Muscle of arm (tissue), 12 donors: ENCODE data around the gene CNTN2. TPM values are rescaled to one million over a fixed set of nuclear protein-coding genes. Genes with fewer than 3 reads are reported as not detected.

ENCODE experiments used
- DNase-seq: peaks from one replicate; pipeline ENCODE4 v3.0.0-alpha.2; 2013
- polyA plus RNA-seq, 12 donors: library from polyadenylated mRNA; unstranded; fragments of 120-200 nt; gene quantifications; one replicate each; pipeline ENCODE4 v1.2.1, GENCODE V29; 2013; ENCODE audit not compliant: insufficient read length in 12 of 12

The CNTN2 gene
- polyA plus RNA-seq, 12 donors: 0.57 to 3.8 (median 0.68) TPM; not detected in 2

DNA sequence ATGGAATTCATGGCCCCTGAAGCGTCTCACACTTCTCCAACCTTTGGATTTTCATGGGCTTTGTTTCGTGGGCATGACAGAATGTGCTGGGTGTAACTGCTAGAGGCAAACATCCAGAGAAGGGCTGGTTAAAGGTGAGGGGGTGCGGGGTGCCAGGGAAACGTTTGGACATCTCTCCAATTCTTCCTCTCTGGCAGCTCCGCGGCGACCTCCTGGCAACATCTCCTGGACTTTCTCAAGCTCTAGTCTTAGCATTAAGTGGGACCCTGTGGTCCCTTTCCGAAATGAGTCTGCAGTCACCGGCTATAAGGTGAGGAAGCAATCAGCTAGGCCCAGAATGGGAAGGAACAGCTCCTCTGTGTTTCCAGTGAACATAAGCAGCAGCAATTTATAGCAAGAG, 29.3 kb downstream of the CNTN2 start:
- no peak for DNase-seq

DNA sequence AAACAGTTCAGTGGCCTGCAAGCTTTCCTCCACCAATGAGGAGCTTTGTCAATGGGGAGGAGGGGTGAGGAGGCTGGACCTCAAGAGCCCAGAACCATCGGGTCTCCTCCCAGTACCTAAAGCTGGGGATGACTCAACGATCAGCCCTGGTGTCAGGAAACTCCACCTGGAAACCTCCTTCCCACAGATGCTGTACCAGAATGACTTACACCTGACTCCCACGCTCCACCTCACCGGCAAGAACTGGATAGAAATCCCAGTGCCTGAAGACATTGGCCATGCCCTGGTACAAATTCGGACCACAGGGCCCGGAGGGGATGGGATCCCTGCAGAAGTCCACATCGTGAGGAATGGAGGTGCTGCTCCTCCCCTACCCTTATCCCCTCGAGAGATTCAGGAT, 29.9 kb downstream of the CNTN2 start:
- no peak for DNase-seq

DNA sequence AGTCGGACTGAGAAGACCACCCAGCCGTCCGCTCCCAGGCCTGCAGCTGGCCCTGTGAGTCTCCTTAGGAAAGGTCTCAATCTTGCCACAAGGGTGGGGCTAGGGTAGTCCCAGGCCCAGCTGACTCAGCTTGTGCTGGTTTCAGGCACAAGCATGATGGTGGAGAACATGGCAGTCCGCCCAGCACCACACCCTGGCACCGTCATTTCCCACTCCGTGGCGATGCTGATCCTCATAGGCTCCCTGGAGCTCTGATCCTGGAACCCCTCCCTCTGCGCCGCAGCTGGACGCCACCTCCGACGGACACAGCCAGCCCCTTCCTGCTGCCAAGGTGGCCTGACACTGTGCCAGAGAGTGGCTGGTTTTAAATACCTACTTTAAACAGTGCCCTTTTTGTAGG, 30.5 kb downstream of the CNTN2 start:
- DNase-seq: no peak

DNA sequence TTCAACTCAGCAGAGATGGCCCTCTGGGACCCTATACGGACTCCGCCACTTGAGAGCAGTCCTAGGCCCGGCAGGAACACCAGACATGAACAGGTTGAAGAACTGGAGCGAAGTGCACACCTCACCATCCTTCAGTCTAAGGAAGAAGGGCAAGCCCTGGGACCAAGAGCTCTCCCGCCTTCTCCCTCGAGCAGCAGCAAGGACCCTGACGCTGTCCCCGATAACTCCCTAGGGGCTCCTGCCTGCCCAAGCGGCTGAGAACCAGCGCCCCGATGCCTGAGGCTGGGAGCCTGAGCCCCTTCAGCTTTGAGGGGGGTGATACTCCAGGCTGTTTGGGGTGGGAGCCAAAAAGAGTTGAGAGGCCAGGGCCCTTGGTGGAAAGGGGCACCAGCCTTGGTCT, 31.1 kb downstream of the CNTN2 start:
- no peak for DNase-seq

DNA sequence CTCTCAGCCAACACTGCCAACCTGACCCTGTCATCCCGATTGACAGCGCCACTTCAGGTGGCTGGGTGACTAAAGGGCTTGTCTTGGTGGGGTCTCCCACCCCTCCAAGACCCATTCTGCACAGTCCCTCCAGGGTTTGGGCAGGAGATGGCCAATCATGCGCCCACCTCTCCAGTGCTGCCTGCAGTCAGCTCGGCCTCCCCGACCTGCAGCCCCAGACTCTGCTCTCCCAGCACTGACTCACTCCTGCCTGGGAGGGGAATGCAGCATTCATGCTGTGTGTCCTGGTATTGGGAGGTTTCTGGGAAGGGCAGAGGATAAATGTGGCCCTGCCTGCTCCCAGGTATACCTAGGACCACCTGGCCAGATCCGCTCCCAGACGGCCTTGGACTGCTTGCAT, 31.5 kb downstream of the CNTN2 start:
- no peak for DNase-seq

DNA sequence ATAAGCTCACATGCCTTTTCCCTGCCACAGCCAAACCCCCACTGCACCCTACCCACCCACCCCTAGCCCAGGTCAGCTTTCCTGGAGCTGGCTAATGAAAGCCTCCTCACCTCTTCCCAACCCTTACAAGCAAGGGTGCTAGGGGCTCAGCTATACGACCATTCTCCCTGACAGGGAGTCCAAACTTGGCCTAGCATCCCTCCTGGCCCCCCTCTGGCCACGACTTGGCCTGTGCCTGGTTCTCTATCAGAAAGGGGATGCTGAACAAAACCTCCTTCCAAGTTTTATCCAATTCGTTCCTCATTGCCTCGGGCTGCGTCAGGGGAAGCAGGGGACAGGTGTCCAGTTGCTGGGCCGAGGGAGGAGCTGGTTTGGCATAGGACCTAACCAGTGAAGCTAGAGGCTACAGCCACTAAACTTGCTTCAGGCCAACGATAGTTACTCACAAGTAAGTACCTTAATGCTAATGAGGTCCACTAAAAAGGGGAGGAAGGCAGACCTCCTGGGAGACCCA, 32.7 kb downstream of the CNTN2 start:
- DNase-seq: no peak

DNA sequence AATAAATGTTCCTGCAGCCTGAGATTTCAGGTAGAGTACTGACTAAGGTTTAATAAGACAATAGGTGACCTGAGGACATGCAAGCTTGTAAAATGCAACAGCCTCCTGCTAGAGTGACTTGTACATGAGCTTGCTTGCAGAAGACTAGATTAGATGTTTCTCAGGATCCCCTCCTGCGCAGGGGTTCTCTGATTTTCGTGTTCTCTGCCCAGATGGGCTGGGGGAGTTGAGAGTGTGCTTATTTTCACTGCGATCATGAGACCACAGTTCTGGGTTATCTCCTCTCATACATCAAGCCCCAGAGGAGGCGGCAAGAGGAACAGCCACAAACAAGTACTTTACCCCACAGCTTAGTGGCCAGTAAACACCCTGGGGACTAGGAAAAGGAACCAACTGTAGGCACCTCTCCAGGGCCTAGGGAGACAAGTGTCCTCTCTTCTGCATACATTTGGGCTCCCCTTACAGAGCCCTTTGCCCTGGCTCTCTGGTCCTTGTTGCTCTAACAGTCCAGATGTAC, 33.3 kb downstream of the CNTN2 start:
- DNase-seq: no peak

DNA sequence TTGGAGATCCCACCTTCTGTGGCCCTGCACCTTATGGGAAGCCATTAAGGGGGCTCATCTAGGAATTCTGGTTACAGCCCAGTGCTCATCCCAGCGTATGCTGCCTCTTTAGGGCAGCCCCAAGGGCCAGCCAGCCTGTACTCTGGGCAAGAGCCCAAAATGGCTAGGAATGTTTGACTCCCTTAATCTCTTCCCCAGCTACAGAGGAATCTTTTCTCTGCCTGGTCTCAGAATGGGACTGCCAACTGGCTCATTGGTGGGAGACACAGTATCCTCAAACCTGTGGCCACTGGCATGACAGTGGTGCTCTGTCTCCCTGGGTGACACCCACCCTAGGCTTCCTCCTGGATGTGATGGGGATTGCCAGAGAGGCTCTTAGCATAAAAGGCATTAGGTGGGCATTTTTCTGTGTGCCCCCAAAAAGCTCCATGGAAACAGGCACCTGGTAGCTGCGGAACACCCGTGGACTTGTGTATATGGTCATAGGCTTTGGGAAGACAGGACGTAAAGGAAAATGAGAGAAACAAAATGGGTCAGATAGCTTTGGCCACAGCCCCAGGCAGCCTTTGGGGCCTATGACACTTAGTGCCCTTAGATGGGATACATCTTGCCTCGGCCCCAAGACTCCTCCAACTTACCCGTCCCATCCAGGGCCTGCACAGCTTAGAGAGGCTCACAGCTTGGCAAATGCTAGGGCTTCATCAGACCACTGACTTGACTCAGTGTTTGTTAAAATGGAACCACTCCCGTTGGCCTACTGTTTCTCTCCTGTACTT, 34.3 kb downstream of the CNTN2 start:
- DNase-seq: no peak

DNA sequence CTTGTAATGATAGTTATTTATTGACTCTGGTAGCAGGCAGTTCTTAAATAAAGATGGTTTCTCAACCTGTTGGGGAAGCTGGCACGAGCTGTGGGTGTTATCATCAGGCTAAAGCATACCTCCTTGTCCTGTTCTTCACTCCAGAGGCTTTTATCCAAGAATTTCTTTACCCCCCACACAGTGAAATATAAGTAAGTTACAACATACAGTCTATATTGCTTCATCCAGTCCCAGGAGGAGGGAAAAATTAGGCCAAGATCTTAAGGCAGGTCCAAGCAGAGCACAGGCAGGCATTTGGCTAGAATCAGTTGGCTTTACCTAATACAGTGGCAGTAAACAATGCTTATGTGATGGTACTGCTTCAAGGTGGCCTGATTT, 34.9 kb downstream of the CNTN2 start:
- no peak for DNase-seq

DNA sequence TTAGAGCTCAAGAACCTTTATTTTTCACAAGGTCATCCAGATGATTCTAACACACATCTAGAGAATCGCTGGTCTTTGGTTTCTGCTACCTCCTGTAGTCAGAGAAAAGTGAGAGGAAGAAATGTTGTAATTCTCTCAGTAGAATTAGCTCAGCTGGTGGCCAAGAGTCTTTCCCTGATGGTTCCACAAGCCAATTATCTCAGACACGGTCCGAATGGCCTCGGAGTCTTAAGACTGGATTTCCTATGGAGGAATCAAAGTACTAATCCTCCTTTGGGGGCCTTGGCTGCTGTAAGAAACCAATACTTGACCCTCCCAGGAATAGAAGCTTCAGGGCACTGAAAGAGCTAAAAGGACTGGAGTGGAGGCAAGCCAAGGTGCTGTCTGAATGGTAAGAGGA, 39.4 kb downstream of the CNTN2 start:
- no peak for DNase-seq

DNA sequence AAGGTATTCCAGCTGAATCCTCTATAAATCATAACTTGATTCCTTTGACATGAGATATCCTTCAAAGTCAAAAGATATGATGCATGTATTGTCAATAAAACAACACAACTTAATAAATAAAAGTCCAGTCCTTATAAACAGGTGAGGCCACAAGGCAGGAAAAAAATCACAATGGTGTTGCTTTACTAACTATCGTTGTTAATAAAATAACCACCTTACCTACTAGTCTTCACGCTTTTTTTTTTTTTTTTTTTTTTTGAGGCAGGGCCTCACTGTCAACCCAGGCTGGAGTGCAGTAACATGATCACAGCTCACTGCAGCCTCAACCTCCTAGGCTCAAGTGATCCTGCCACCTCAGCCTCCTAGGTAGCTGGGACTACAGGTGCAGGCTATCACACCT, 41.3 kb downstream of the CNTN2 start, which contains the start of gene TMEM81:
Gene TMEM81 (minus strand): TSS at position 101 of the 400 bp plus-strand sequence. CDS start 140 bp downstream, outside the sequence.
- DNase-seq: no peak

DNA sequence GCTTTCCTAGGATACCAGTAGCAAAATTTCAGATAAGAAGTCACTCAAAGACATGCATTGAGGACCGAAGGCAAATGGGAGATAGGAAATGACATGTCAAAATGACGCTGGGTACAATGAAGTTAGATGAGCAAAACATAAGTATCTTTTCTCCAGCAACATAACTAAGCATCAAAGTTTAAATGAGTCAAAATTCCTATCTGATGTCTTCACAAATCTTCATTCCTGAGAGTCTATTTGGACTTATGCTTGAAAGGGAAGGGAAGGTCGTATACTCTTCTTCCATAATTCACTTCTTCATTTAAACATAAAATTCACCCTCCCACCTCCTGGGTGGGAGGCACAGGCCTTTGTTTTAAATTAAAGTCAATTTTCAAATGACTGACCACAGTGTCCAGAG, 45.3 kb downstream of the CNTN2 start:
- no peak for DNase-seq

DNA sequence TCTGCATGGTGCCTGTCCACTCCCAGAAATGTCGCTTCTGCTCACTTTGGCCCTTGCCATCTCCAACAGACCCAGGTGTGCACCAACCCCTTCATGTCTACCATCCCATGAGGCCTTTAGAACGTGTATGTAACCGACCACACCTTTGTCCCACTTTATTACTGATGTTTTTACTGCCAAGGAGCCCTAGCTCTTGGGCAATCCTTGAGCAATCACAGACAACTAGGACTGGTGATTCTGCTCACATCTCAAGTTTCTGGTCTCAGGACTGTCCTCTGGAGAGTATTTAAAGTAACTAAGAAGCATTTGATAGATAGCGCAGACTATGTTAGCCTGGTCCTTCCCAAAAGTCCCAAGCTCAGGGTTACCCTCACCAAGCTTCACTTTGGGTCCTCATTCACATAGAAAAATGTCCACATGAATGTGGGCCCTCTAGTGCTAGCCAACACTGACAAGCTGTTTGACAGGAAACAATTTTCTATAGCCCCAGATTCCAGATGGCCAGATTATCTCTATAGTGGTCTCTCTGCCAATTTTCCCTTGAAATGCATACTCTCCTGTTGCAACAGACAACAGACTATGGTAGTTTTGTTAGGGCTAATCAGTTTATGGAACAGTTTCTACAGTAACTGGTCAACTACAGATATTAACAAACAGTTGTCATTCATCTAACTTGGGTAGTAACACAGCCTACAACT, 48.2 kb downstream of the CNTN2 start:
- DNase-seq: no peak

DNA sequence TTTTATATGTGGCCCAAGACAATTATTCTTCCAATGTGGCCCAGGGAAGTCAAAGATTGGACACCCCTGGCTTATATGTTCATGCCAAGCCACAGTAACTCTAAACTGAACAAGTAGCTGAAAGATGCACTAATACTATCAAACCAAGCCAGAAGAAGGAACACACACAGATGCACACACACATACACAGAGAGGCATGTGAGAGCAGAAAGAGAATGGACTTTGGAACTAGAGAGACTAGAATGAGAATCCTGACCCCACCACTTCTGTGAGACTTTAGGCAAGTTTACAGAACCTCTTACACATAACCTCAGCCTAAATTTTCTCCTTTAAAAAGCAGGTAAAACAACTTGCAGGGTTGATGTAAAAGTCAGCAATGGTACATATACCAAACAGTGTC, 52.4 kb downstream of the CNTN2 start:
- no peak for DNase-seq

DNA sequence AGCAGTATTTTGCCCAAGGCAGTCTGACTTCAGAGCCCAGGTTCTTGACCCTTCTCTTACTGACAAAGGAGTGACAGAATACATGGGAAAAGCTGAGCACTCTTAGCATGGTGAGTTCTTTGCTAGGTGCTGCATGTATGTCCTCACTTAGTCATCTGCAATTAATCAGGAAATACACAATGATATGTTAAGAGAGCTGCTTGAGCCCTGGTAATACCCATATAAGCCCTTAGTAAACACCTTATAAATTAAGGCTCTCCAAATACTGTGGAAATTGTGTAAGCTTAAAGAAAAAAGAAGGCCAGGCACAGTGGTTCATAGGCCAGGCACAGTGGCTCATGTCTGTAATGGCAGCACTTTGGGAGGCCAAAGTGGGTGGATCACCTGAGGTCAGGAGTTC, 55.2 kb downstream of the CNTN2 start:
- no peak for DNase-seq

DNA sequence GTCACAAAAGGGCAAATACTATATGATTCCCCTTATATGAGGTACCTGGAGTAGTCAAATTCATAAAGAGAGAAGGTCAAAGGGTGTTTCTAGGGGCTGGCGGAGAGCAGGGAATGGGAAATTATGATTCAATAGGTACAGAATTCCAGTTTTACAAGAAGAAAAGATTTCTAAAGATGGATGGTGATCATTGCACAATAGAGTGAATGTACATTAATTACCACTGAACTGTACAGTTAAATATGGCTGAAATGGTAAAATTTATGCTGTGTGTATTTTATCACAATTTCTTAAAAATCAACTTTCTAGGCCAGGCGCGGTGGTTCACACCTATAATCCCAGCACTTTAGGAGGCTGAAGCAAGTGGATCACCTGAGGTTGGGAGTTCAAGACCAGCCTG, 59.4 kb downstream of the CNTN2 start:
- no peak for DNase-seq

DNA sequence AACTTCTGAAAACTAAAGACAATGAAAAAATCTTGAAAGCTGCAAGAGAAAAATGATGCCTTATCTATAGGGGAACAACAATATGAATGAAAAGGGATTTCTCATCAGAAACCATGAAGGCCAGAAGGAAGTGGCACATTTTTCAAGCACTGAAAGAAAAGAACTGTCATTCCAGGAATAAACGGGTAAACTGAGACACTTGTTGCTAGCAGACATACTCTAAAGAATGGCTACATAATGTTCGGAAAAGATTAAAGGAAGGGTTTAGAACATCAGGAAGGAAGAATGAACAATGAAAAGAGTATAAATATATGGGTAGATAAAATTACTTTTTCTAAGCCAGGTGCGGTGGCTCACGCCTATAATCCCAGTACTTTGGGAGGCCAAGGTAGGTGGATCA, 64.3 kb downstream of the CNTN2 start:
- no peak for DNase-seq

DNA sequence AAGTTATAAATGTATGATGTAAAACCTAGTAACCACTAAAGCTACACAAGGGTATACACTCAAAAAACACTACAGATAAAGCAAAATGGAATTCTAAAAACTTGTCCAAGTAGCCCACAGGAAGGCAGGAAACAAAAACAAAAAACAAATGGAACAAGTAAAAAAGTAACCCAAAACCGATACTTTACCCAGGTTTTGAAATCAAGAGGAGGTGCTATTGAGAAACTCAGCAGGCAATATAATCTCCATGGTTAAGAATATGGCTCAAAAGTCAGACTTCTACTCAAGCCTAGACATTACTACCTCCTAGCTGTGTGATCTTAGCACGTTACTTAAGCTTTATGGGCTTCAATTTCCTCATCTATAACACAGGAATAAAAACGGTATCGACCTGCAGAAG, 65.5 kb downstream of the CNTN2 start:
- DNase-seq: no peak

DNA sequence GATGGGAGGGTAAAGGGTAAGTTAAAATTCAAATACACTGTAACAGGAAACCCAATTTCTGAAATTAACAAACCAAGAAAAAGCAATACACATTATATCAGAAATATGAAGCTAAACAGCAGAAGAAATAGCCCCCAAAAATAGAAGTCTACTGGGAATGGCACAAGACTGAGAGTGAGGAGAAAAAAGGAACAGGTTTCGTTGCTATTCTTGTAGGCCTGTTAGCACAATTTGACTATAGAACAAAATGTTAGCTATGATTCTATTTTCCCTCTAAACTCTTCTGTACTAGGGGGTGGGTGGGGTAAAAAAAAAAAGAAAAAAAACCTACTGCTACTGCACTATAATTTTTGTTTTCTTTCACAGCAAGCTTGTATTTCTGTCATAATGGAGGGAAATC, 66.3 kb downstream of the CNTN2 start:
- no peak for DNase-seq

DNA sequence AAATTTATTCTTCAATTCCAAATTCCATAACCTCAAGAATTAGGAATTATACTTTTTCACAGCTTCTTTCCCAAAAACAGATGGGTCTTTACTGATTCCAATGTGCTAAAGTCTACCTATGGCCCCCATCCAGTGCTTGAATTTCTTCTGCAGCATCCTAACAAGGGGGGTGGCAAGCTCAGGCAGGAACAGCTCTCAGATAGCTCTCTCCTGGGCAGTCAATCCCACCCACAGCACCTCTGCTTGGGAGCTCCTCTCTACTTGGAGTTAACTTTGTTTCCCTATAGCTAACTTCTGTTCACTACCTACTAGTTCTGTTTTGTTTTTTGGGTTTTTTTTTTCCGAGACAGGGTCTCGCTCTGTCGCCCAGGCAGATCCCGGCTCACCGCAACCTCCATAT, 66.7 kb downstream of the CNTN2 start:
- no peak for DNase-seq

DNA sequence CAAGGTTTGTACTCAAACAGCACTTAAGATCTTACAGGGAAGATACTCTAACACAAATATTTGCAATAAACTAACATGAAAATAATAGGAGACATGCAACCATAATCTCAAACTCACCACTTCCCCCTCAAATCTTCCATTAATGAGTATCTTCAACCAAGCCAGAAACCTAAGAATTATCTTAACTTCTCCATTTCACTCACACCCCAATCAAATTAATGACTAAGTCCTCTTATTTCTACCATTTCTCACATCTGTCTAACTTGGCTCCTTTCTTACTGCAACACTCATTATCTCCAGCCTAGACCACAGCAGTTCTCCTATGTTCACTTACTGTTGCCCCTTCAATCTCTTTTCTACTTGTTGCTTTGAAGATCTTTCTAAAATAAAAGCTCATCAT, 68.3 kb downstream of the CNTN2 start:
- DNase-seq: no peak

DNA sequence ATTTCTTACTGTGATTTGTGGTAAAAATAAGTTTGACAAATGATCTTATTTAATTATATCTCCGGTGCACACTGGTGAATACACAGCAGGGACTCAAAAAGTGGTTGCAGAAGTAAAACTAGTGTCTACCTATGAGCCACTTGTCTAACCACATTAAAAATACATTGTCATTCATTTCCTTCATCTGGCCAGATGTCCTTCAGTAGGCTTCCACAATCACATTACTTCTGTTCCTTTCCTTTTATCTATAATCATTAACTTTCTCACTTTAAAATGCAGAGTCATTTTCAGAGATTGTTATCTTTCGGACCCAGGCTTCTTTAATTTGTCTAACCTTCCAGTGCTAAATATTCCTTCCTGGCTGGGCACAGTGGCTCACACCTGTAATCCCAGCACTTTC, 75.7 kb downstream of the CNTN2 start:
- DNase-seq: no peak
